ENCODE measurements around the gene C1QTNF6. TPM values are rescaled to one million over a fixed set of nuclear protein-coding genes. Genes with fewer than 3 reads are reported as not detected.

Gene C1QTNF6
- total and polyA plus RNA-seq, 4 donors = 3.1 to 4.5 (median 4.0) TPM

GRCh38 chr22:37196539-37197450 is 8.7 kb upstream of the C1QTNF6 start (continued):
- TF ChIP-seq MAX (IDR thresholded peaks at IDR 0.05) (peak; percentile 38), SP1 (IDR thresholded peaks at IDR 0.05) (peak; percentile 93), JUND (IDR thresholded peaks at IDR 0.05) (peak; percentile 89 to 91), RAD21 (IDR thresholded peaks at IDR 0.05) (peak; percentile 30 to 57)

GRCh38 chr22:37195921-37196320 is 7.9 kb upstream of the C1QTNF6 start:
- DNase-seq (ENCODE audit: low spot score) = no peak
- TF ChIP-seq REST (IDR thresholded peaks at IDR 0.05) (no peak), YY1 (IDR thresholded peaks at IDR 0.05) (no peak), FOXA1 (IDR thresholded peaks at IDR 0.05) (no peak), ATF3 (IDR thresholded peaks at IDR 0.05) (no peak), NR2F2 (IDR thresholded peaks at IDR 0.05) (no peak), SP1 (IDR thresholded peaks at IDR 0.05) (no peak), RAD21 (IDR thresholded peaks at IDR 0.05) (no peak), CTCF (IDR thresholded peaks at IDR 0.05; ENCODE audit: low read depth, low read length, missing input control) (no peak), MAX (IDR thresholded peaks at IDR 0.05) (no peak), HNF4G (IDR thresholded peaks at IDR 0.05) (no peak), EGR1 (IDR thresholded peaks at IDR 0.05; ENCODE audit: low read depth in 2 of 2) (no peak), JUND (IDR thresholded peaks at IDR 0.05) (no peak), FOXA2 (IDR thresholded peaks at IDR 0.05) (no peak), TAF1 (conservative IDR thresholded peaks at IDR 0.05) (no peak), GABPA (IDR thresholded peaks at IDR 0.05 in 1 of 2, conservative IDR thresholded peaks at IDR 0.05 in 1 of 2) (no peak), RXRA (IDR thresholded peaks at IDR 0.05) (no peak), HNF4A (conservative IDR thresholded peaks at IDR 0.05) (no peak), ZBTB33 (IDR thresholded peaks at IDR 0.05) (no peak)
- peaks cover 26 to 56% (median 42%) of the 10 kb centered on the region in 4 donors for H3K4me1 ChIP-seq (ENCODE audit: control insufficient read depth in 4 of 4, insufficient read depth in 4 of 4, low read length in 3 of 4)
- no peaks in the 10 kb centered on the region for H3K36me3 ChIP-seq (ENCODE audit: control insufficient read depth in 4 of 4, insufficient read depth in 3 of 4, low read depth in 1 of 4, low read length in 3 of 4)
- peak overlapping the region in 1 of 2 donors; percentile 45 for H3K9ac ChIP-seq (ENCODE audit: low read depth in 1 of 2, low read length in 2 of 2)
- peak overlapping the region; percentile 96 for H3K27ac ChIP-seq (ENCODE audit: low read depth in 1 of 2, low read length in 2 of 2)
- H3K9me3 ChIP-seq (ENCODE audit: control insufficient read depth in 4 of 4, low read length in 3 of 4) = no peaks in the 10 kb centered on the region
- no peaks in the 10 kb centered on the region for H3K27me3 ChIP-seq (ENCODE audit: control insufficient read depth in 4 of 4, insufficient read depth in 4 of 4, low read length in 3 of 4)
- 77% methylated on average over 4 of the region's 4 CpGs for WGBS
- no peak overlapping the region for H3K4me3 ChIP-seq (ENCODE audit: low read depth in 1 of 3, low read length in 3 of 3)
